Measurements from ENCODE around the gene TMEM237. TPM values are rescaled to one million over a fixed set of nuclear protein-coding genes. Genes with fewer than 3 reads are reported as not detected.

Gene TMEM237
- total RNA-seq, 1 donor from 2014 or later = 19.3 TPM

- Histone ChIP-seq H3K27ac (ENCODE audit: low read depth, low read length) (no peak overlapping the region), H3K36me3 (ENCODE audit: control insufficient read depth in 3 of 3, insufficient read depth in 3 of 3, low read length in 3 of 3) (no peaks in the 10 kb centered on the region), H3K9ac (ENCODE audit: low read depth in 1 of 3, low read length in 3 of 3) (no peak overlapping the region), H3K27me3 (ENCODE audit: control insufficient read depth in 3 of 3, insufficient read depth in 3 of 3, low read length in 3 of 3) (no peaks in the 10 kb centered on the region), H3K4me3 (ENCODE audit: low read length in 3 of 3) (no peak overlapping the region), H3K9me3 (ENCODE audit: control insufficient read depth in 3 of 3, low read length in 3 of 3) (no peaks in the 10 kb centered on the region), H3K4me1 (ENCODE audit: control insufficient read depth in 3 of 3, insufficient read depth in 3 of 3, low read length in 3 of 3) (no peaks in the 10 kb centered on the region)
Measured at GRCh38 chr2:201668402-201668910, 25.2 kb upstream of the TMEM237 start.

DNA sequence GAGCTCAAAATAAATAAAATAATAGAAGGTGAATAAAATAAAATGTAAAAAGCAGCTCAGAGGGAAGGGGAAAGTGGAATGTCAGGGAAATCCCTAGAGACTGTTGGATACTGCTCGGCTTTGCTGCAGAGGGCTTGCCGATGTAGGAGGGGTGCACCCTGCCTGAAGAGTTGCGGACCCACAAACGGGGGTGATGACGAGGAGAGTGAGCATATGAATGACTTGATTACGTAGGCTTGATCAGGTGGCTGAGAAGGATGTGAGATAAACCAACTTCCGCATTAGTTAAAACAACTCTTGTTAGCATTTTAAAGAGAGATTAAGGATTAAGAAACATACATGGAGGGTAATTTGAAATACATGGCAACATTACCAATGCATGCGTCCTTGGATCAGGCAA lies 21.0 kb upstream of the TMEM237 start:
- H3K9ac ChIP-seq (ENCODE audit: low read depth in 1 of 3, low read length in 3 of 3) = no peak overlapping the region
- H3K27ac ChIP-seq (ENCODE audit: low read depth, low read length) = no peak overlapping the region
- no peaks in the 10 kb centered on the region for H3K9me3 ChIP-seq (ENCODE audit: control insufficient read depth in 3 of 3, low read length in 3 of 3)
- no peaks in the 10 kb centered on the region for H3K36me3 ChIP-seq (ENCODE audit: control insufficient read depth in 3 of 3, insufficient read depth in 3 of 3, low read length in 3 of 3)
- H3K27me3 ChIP-seq (ENCODE audit: control insufficient read depth in 3 of 3, insufficient read depth in 3 of 3, low read length in 3 of 3) = no peaks in the 10 kb centered on the region
- H3K4me1 ChIP-seq (ENCODE audit: control insufficient read depth in 3 of 3, insufficient read depth in 3 of 3, low read length in 3 of 3) = no peaks in the 10 kb centered on the region
- no peak overlapping the region for H3K4me3 ChIP-seq (ENCODE audit: low read length in 3 of 3)

DNA sequence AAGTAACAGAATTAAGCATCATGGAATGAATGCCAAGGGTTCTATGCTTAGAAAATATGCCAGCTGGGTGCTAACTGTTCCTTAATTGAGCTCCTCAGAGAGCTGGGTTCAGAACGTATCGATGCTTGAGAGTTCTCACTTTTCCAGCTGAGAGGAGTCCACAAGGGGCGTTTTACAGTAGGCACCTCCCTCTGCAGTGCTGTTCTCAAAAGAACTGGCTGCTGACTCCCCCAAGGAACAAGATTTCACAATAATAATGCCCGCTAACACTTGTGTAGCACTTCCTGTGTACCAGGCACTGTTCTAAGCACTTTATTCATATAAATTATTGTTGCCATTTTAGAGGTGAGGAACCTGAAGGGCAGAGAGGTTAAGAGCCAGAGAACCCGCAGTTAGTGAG lies 18.1 kb upstream of the TMEM237 start:
- Histone ChIP-seq H3K4me1 (ENCODE audit: control insufficient read depth in 3 of 3, insufficient read depth in 3 of 3, low read length in 3 of 3) (no peaks in the 10 kb centered on the region), H3K27ac (ENCODE audit: low read depth, low read length) (no peak overlapping the region), H3K9me3 (ENCODE audit: control insufficient read depth in 3 of 3, low read length in 3 of 3) (no peaks in the 10 kb centered on the region), H3K36me3 (ENCODE audit: control insufficient read depth in 3 of 3, insufficient read depth in 3 of 3, low read length in 3 of 3) (no peaks in the 10 kb centered on the region), H3K27me3 (ENCODE audit: control insufficient read depth in 3 of 3, insufficient read depth in 3 of 3, low read length in 3 of 3) (no peaks in the 10 kb centered on the region), H3K4me3 (ENCODE audit: low read length in 3 of 3) (no peak overlapping the region), H3K9ac (ENCODE audit: low read depth in 1 of 3, low read length in 3 of 3) (no peak overlapping the region)

DNA sequence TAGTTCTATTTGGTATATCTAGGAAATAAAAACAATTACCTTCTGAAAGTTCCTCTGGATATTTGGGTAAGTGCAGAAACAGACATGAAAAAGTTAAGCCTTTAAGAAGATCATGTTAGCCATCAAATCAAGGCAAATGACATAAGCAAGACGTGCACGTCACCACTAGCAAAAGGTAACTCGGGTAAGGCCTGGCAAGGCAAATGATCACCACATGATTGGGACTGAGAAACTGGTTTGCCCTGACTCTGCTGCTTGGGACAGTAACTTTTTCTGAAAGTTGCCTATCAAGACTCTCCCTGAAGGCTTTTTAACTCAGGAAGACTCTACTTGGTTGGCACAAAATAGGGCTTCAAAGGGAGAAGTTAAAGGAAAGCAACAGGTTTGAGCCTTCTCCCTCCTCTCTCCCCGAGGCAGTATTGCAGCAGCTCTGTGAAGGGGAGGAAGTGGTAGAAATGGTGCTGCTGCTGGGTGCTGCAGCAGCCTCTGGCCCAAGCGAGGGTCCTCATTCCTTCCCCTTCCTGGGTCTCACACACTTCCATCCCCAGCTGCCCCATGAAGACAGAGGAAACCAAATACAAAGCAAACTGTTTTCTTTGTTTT lies 17.1 kb upstream of the TMEM237 start:
- Histone ChIP-seq H3K9ac (ENCODE audit: low read depth in 1 of 3, low read length in 3 of 3) (no peak overlapping the region), H3K27me3 (ENCODE audit: control insufficient read depth in 3 of 3, insufficient read depth in 3 of 3, low read length in 3 of 3) (no peaks in the 10 kb centered on the region)

DNA sequence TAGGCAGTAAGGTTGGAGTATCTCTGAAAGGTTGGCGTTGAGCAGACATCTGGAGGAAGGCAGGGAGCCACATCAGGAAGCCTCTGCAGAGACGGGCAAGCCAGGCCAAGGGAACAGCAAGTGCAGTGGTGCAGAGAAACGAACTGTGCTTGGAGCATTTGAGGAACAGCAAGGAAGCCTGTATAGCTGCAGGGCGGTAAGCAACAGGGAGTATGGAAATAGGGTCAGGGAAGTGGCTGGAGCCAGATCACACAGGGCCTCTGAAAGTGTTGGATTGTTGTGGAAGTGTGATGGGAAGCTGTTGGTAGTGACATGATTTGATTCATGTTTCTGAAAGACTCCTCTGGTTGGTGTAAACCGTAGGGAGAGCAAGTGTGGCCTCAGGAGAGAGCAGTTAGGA lies 13.4 kb upstream of the TMEM237 start:
- Histone ChIP-seq H3K9me3 (ENCODE audit: control insufficient read depth in 3 of 3, low read length in 3 of 3) (no peaks in the 10 kb centered on the region), H3K27me3 (ENCODE audit: control insufficient read depth in 3 of 3, insufficient read depth in 3 of 3, low read length in 3 of 3) (no peaks in the 10 kb centered on the region), H3K4me3 (ENCODE audit: low read length in 3 of 3) (no peak overlapping the region), H3K9ac (ENCODE audit: low read depth in 1 of 3, low read length in 3 of 3) (no peak overlapping the region), H3K27ac (ENCODE audit: low read depth, low read length) (no peak overlapping the region), H3K4me1 (ENCODE audit: control insufficient read depth in 3 of 3, insufficient read depth in 3 of 3, low read length in 3 of 3) (no peaks in the 10 kb centered on the region), H3K36me3 (ENCODE audit: control insufficient read depth in 3 of 3, insufficient read depth in 3 of 3, low read length in 3 of 3) (no peaks in the 10 kb centered on the region)

More for the DNA sequence above, 17.1 kb upstream of the TMEM237 start:
- Histone ChIP-seq H3K27ac (ENCODE audit: low read depth, low read length) (no peak overlapping the region), H3K4me3 (ENCODE audit: low read length in 3 of 3) (no peak overlapping the region), H3K36me3 (ENCODE audit: control insufficient read depth in 3 of 3, insufficient read depth in 3 of 3, low read length in 3 of 3) (no peaks in the 10 kb centered on the region), H3K4me1 (ENCODE audit: control insufficient read depth in 3 of 3, insufficient read depth in 3 of 3, low read length in 3 of 3) (no peaks in the 10 kb centered on the region), H3K9me3 (ENCODE audit: control insufficient read depth in 3 of 3, low read length in 3 of 3) (no peaks in the 10 kb centered on the region)

DNA sequence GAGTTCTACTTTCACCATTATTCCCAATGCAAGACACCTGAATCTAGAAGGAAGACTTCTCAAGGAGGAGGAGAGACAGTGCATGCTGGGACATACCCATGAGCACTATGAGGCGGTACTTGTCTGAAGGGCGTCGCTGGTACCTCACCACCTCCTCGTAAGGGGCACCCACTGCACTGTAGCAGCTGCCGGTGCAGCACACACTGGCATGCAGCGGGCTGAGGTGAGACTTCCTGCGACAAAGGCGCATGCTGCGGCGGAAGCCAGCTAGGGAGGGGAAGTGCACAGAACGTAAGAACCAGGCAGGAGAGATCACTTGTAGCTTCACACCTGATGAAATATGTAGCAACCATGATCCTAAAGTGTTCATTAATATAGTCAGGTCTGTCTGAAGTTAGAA lies 12.8 kb upstream of the TMEM237 start:
- H3K27me3 ChIP-seq (ENCODE audit: control insufficient read depth in 3 of 3, insufficient read depth in 3 of 3, low read length in 3 of 3) = no peaks in the 10 kb centered on the region
- H3K9me3 ChIP-seq (ENCODE audit: control insufficient read depth in 3 of 3, low read length in 3 of 3) = no peaks in the 10 kb centered on the region
- no peaks in the 10 kb centered on the region for H3K36me3 ChIP-seq (ENCODE audit: control insufficient read depth in 3 of 3, insufficient read depth in 3 of 3, low read length in 3 of 3)
- no peak overlapping the region for H3K27ac ChIP-seq (ENCODE audit: low read depth, low read length)
- no peak overlapping the region for H3K9ac ChIP-seq (ENCODE audit: low read depth in 1 of 3, low read length in 3 of 3)
- H3K4me3 ChIP-seq (ENCODE audit: low read length in 3 of 3) = no peak overlapping the region
- H3K4me1 ChIP-seq (ENCODE audit: control insufficient read depth in 3 of 3, insufficient read depth in 3 of 3, low read length in 3 of 3) = no peaks in the 10 kb centered on the region

GRCh38 chr2:201654616-201655384 lies 11.5 kb upstream of the TMEM237 start:
- no peaks in the 10 kb centered on the region for H3K27me3 ChIP-seq (ENCODE audit: control insufficient read depth in 3 of 3, insufficient read depth in 3 of 3, low read length in 3 of 3)
- H3K4me1 ChIP-seq (ENCODE audit: control insufficient read depth in 3 of 3, insufficient read depth in 3 of 3, low read length in 3 of 3) = no peaks in the 10 kb centered on the region
- H3K4me3 ChIP-seq (ENCODE audit: low read length in 3 of 3) = no peak overlapping the region
- H3K9me3 ChIP-seq (ENCODE audit: control insufficient read depth in 3 of 3, low read length in 3 of 3) = no peaks in the 10 kb centered on the region
- no peak overlapping the region for H3K27ac ChIP-seq (ENCODE audit: low read depth, low read length)
- no peak overlapping the region for H3K9ac ChIP-seq (ENCODE audit: low read depth in 1 of 3, low read length in 3 of 3)
- no peaks in the 10 kb centered on the region for H3K36me3 ChIP-seq (ENCODE audit: control insufficient read depth in 3 of 3, insufficient read depth in 3 of 3, low read length in 3 of 3)

GRCh38 chr2:201653221-201653620 lies 9.9 kb upstream of the TMEM237 start:
- Histone ChIP-seq H3K27ac (ENCODE audit: low read depth, low read length) (peak overlapping the region; percentile 19), H3K27me3 (ENCODE audit: control insufficient read depth in 3 of 3, insufficient read depth in 3 of 3, low read length in 3 of 3) (no peaks in the 10 kb centered on the region), H3K9ac (ENCODE audit: low read depth in 1 of 3, low read length in 3 of 3) (no peak overlapping the region), H3K4me1 (ENCODE audit: control insufficient read depth in 3 of 3, insufficient read depth in 3 of 3, low read length in 3 of 3) (no peaks in the 10 kb centered on the region), H3K4me3 (ENCODE audit: low read length in 3 of 3) (no peak overlapping the region), H3K36me3 (ENCODE audit: control insufficient read depth in 3 of 3, insufficient read depth in 3 of 3, low read length in 3 of 3) (no peaks in the 10 kb centered on the region), H3K9me3 (ENCODE audit: control insufficient read depth in 3 of 3, low read length in 3 of 3) (no peaks in the 10 kb centered on the region)

DNA sequence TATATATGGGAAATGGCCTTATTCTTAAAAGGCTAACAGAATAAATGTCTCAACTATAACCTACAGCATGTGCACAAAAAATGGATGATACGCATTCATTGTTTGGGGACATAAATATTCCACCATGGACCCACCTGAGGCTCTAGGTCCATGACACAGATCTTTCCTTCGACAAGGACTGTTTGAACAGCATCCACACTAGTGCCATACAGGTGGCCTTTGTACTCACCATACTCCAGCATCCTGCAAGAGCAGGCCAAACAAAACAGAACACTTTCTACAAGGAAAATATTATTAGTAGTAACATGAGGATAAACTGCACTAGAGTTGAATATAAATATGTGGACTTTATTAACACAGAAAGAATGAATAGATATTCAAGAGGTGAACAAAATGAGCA lies 6.1 kb upstream of the TMEM237 start:
- Histone ChIP-seq H3K27ac (ENCODE audit: low read depth, low read length) (no peak overlapping the region), H3K9me3 (ENCODE audit: control insufficient read depth in 3 of 3, low read length in 3 of 3) (no peaks in the 10 kb centered on the region), H3K36me3 (ENCODE audit: control insufficient read depth in 3 of 3, insufficient read depth in 3 of 3, low read length in 3 of 3) (no peaks in the 10 kb centered on the region), H3K27me3 (ENCODE audit: control insufficient read depth in 3 of 3, insufficient read depth in 3 of 3, low read length in 3 of 3) (no peaks in the 10 kb centered on the region), H3K4me3 (ENCODE audit: low read length in 3 of 3) (no peak overlapping the region), H3K9ac (ENCODE audit: low read depth in 1 of 3, low read length in 3 of 3) (no peak overlapping the region), H3K4me1 (ENCODE audit: control insufficient read depth in 3 of 3, insufficient read depth in 3 of 3, low read length in 3 of 3) (no peaks in the 10 kb centered on the region)

DNA sequence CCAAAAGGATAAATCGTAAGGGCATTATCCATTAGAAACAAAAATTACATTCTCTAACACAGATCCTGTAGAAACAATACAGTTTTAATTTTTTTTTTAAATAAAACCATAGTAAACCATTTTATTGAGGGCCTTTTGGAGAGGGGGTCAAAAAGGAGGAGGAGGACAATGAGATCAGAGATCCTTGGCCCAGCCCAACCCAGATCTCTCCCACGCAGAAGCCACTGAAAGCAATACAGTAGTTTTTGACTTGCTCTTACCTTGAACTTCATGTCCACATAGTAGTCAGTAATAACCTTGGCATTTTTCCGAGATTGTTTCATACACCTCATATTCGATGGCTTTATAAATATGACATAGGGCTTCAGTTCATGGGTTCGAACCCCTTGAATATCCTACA lies 4.1 kb upstream of the TMEM237 start:
- H3K4me1 ChIP-seq (ENCODE audit: control insufficient read depth in 3 of 3, insufficient read depth in 3 of 3, low read length in 3 of 3) = peaks cover 3 to 6% (median 6%) of the 10 kb centered on the region in 3 donors
- no peaks in the 10 kb centered on the region for H3K27me3 ChIP-seq (ENCODE audit: control insufficient read depth in 3 of 3, insufficient read depth in 3 of 3, low read length in 3 of 3)
- H3K9ac ChIP-seq (ENCODE audit: low read depth in 1 of 3, low read length in 3 of 3) = no peak overlapping the region
- H3K27ac ChIP-seq (ENCODE audit: low read depth, low read length) = no peak overlapping the region
- H3K9me3 ChIP-seq (ENCODE audit: control insufficient read depth in 3 of 3, low read length in 3 of 3) = no peaks in the 10 kb centered on the region
- no peaks in the 10 kb centered on the region for H3K36me3 ChIP-seq (ENCODE audit: control insufficient read depth in 3 of 3, insufficient read depth in 3 of 3, low read length in 3 of 3)
- no peak overlapping the region for H3K4me3 ChIP-seq (ENCODE audit: low read length in 3 of 3)
